ENCODE data around the gene VKORC1.

DNA sequence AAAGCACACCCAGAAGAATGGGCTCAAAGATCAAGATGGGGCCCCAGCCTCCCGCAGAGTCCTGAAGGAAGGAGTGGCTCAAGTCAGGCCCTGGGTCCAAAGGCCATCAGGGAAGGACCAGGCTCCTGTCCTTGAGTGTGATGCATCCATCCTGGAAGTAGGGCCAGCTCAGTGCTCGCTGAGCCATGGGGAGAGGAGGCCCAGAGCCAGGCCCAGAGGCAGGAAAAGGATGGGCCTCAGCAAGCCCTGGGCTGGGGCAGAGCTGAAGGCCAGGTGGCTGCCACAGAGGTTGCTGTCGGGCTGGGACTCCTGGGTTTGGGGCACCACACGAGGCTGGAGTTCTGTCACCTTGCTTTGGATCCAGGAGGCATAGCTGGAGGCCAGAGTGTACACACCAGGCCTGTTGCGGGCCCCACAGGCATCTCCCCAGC is 37.3 kb upstream of the VKORC1 start:
- TF ChIP-seq YY1 (IDR thresholded peaks at IDR 0.05; ENCODE audit: insufficient read depth, insufficient read length) (no peak), ZNF274 (IDR thresholded peaks at IDR 0.05; ENCODE audit: low read depth, low read length) (no peak)
